Kidney glomerular epithelial cell (primary cell): ENCODE measurements around the gene RBMX2.

ENCODE experiments used
- DNase-seq: peaks from one replicate; lab custom pipeline; 2025; lab: John Stamatoyannopoulos, UW

The RBMX2 gene

GRCh38 chrX:130444641-130445336 lies 43.0 kb downstream of the RBMX2 start:
- DNase-seq, result no peak

GRCh38 chrX:130446974-130447373 lies 45.2 kb downstream of the RBMX2 start:
- no peak for DNase-seq
